ENCODE measurements around the gene MSI2. TPM values are rescaled to one million over a fixed set of nuclear protein-coding genes. Genes with fewer than 3 reads are reported as not detected.

MSI2 gene
- total and polyA plus RNA-seq, 2 experiments from 2014 or later = 15.7 to 76.4 TPM

DNA sequence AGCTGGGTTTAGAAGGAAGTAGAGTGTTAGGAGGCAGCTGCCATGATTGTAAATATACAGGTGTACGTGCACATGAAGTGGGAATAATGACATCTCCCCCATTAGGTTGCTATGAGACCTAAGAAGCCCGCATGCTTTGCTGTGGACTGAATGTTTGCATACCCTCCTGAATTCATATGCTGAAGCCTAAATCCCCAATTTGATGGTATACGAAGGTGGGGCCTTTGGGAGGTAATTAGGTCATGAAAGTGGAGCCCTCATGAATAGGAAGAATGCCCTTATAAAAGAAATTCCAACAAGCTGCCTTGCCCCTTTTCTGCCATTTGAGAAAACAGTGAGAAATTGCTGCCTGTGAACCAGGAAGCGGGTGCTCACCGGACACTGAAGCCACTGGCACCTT lies 444.8 kb downstream of the MSI2 start:
- TF ChIP-seq, protein P1, sequence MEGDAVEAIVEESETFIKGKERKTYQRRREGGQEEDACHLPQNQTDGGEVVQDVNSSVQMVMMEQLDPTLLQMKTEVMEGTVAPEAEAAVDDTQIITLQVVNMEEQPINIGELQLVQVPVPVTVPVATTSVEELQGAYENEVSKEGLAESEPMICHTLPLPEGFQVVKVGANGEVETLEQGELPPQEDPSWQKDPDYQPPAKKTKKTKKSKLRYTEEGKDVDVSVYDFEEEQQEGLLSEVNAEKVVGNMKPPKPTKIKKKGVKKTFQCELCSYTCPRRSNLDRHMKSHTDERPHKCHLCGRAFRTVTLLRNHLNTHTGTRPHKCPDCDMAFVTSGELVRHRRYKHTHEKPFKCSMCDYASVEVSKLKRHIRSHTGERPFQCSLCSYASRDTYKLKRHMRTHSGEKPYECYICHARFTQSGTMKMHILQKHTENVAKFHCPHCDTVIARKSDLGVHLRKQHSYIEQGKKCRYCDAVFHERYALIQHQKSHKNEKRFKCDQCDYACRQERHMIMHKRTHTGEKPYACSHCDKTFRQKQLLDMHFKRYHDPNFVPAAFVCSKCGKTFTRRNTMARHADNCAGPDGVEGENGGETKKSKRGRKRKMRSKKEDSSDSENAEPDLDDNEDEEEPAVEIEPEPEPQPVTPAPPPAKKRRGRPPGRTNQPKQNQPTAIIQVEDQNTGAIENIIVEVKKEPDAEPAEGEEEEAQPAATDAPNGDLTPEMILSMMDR (IDR thresholded peaks at IDR 0.05; ENCODE audit: low read depth, low read length) = no peak
- Histone ChIP-seq H3K4me1 (ENCODE audit: low read depth) (peaks cover 6% of the 10 kb centered on the region), H3K4me3 (no peak overlapping the region)

DNA sequence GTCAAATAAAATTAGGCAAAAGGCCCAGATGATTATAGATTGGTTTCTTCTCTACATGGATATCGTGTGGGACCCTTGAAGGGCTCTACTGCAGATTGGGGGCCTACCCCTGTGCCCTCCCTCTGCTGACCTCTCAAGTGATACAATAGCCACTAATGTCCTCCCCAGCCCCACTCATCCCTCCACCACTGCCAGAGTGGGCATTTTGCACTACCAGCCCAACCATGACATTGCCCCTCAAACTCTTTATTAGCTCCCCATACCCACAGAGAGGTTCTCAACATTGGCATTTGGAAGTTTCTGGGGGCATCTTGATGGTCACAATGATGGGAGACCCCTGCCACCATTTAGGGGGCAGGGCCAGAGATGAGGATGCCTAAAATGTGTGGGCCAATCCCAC lies 446.9 kb downstream of the MSI2 start:
- no peak for DNase-seq (ENCODE audit: low read depth in 1 of 2, low spot score in 1 of 2)
- TF ChIP-seq, protein P1 (IDR thresholded peaks at IDR 0.05; ENCODE audit: low read depth, low read length) = no peak
- Histone ChIP-seq H3K36me3 (no peaks in the 10 kb centered on the region), H3K9me3 (ENCODE audit: low read depth) (no peaks in the 10 kb centered on the region), H3K4me3 (no peak overlapping the region), H3K27ac (no peak overlapping the region), H3K4me1 (ENCODE audit: low read depth) (peaks cover 18% of the 10 kb centered on the region), H3K27me3 (no peaks in the 10 kb centered on the region)

More for the DNA sequence above, 444.8 kb downstream of the MSI2 start:
- Histone ChIP-seq H3K36me3 (no peaks in the 10 kb centered on the region), H3K9me3 (ENCODE audit: low read depth) (no peaks in the 10 kb centered on the region), H3K27me3 (no peaks in the 10 kb centered on the region), H3K27ac (no peak overlapping the region)
- no peak for DNase-seq (ENCODE audit: low read depth in 1 of 2, low spot score in 1 of 2)

DNA sequence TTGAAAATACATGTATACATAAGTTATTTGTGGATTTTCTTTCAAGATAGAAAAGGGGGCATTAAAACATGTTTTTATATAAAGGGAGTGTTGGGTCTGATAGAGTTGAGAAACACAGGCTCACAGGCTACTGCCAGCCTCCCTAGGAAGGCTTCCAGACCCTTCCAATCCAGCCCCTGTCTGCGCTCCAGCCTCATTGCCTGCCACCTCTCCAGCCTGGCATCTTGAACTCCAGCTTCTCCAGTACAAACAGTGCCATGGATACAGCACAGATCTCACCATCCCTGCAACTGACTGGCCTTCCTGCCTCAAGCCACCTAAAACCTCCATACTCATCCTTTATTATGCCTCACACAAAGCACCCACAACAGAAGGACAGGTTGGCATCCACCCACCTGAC lies 448.1 kb downstream of the MSI2 start:
- H3K9me3 ChIP-seq (ENCODE audit: low read depth) = no peaks in the 10 kb centered on the region

DNA sequence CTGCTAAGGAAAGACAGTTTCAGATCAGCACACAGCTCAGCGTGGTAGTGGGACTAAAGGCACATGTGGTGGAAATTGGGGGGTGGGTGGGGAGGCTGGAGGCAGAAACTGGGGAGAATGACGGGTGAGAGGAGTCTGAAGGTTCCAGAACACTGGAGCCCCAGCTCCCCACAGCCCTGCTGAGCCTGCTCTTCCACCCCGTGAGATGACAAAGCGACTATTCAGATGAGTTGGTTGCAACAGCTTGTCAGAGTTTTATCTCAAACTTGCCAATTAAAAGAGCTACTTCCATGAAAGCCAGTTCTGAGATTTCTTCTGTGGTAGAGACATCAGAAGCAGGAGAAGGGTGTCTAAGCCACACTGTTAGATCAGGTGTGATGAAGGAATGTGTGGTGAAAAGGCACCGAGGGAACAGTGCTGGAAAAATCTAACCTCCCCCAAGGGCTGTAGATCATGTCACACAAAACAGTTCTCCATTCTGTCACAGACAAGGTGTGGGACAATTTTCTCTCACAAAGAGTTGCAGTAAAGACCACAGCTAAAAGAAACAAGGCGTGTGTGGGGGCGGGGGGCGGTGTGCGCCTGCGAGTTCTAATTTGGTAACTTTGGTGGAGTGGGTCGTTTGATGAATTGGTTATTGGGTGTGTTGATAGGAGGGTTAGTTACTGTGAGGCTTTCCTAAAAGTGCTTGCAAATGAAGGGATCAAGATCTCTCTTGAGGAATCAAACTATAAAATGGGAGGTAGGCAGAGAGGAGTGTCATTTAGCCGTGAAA lies 449.8 kb downstream of the MSI2 start:
- Histone ChIP-seq H3K4me1 (ENCODE audit: low read depth) (peaks cover 17% of the 10 kb centered on the region), H3K27me3 (no peaks in the 10 kb centered on the region), H3K9me3 (ENCODE audit: low read depth) (no peaks in the 10 kb centered on the region), H3K4me3 (no peak overlapping the region), H3K27ac (no peak overlapping the region), H3K36me3 (no peaks in the 10 kb centered on the region)
- DNase-seq (ENCODE audit: low read depth in 1 of 2, low spot score in 1 of 2) = no peak
- TF ChIP-seq, protein P1 (IDR thresholded peaks at IDR 0.05; ENCODE audit: low read depth, low read length) = no peak

More for the DNA sequence above, 448.1 kb downstream of the MSI2 start:
- TF ChIP-seq, protein P1 (IDR thresholded peaks at IDR 0.05; ENCODE audit: low read depth, low read length) = no peak
- H3K4me1 ChIP-seq (ENCODE audit: low read depth) = peaks cover 17% of the 10 kb centered on the region
- no peak for DNase-seq (ENCODE audit: low read depth in 1 of 2, low spot score in 1 of 2)
- no peaks in the 10 kb centered on the region for H3K36me3 ChIP-seq
- no peak overlapping the region for H3K4me3 ChIP-seq
- no peaks in the 10 kb centered on the region for H3K27me3 ChIP-seq
- no peak overlapping the region for H3K27ac ChIP-seq

DNA sequence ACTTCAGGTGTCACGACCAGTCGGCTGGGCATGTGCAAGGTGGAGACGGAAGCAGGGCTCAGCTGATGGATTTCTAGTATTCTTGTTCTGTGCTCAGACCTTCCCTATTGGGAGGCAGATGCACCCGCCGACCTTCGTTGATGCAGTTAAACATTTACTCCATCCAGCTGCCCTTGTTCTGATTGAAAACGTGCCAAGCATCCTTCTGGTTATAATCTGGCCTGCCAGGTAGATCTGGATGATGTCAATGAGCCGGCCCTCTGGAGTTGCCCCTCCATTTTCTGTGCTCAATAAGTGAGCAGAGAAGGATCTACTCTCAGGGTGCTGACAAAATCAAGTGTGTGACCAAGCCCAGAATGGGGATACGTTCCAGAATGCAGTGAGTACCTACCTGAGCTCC lies 450.4 kb downstream of the MSI2 start:
- TF ChIP-seq, protein P1 (IDR thresholded peaks at IDR 0.05; ENCODE audit: low read depth, low read length) = no peak
- Histone ChIP-seq H3K9me3 (ENCODE audit: low read depth) (no peaks in the 10 kb centered on the region), H3K4me1 (ENCODE audit: low read depth) (peaks cover 17% of the 10 kb centered on the region), H3K36me3 (no peaks in the 10 kb centered on the region), H3K27me3 (no peaks in the 10 kb centered on the region), H3K4me3 (no peak overlapping the region), H3K27ac (no peak overlapping the region)
- no peak for DNase-seq (ENCODE audit: low read depth in 1 of 2, low spot score in 1 of 2)
